NB4 (cell line): Measurements from ENCODE around the gene FBXO2.

ENCODE experiments used
- CTCF ChIP-seq: IDR thresholded peaks from one replicate; pipeline ENCODE4 v1.5.1; 2012; ENCODE audit warnings: low read depth, low read length
- POLR2A ChIP-seq: IDR thresholded peaks from 2 replicates; pipeline ENCODE4 v1.6.1; 2011; ENCODE audit warnings: mild to moderate bottlenecking; ENCODE audit not compliant: insufficient read length; ENCODE audit errors: extremely low read depth

DNA sequence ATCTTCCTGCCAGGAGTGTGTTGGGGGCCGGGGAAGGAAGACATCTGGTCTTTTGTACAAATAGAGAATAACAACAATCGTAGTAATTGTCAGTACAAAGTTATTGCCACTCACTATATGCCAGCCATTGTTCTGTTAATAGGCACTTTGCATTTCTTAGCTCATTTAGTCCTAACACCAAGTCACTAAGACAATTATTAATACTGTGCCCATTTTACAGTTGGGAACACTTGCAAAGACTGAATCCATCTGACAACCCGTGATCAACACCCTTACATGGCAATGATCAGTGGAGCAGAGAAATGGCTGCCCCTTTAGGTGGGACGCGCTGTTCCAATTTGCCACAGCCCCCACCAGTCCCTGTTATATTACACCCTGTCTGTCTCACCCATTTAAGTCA is 33.3 kb downstream of the FBXO2 start:
- TF ChIP-seq CTCF (no peak), POLR2A (no peak)
